GM23248 (cell line): ENCODE data around the gene BMPR1B. TPM values are rescaled to one million over a fixed set of nuclear protein-coding genes. Genes with fewer than 3 reads are reported as not detected.

Experiments
- DNase-seq: peaks from one replicate; pipeline ENCODE4 v3.0.0-alpha.2; 2015
- H2AFZ ChIP-seq: fragments of 200-600 bp; sonication (generic); 2 replicates; pipeline ENCODE4 v1.6.1; 2016; ENCODE audit warnings: antibody characterized with exemption
- H3F3A ChIP-seq: fragments of 200-600 bp; sonication (generic); 2 replicates; pipeline ENCODE4 v1.6.1; 2016; ENCODE audit warnings: mild to moderate bottlenecking, antibody characterized with exemption, mixed run types; ENCODE audit not compliant: insufficient read depth
- H3K27ac ChIP-seq: fragments of 200-600 bp; sonication (generic); 2 replicates; pipeline ENCODE4 v1.5.1; 2016; ENCODE audit warnings: mild to moderate bottlenecking
- H3K27me3 ChIP-seq: fragments of 200-600 bp; sonication (generic); replicated peaks from 2 replicates; pipeline ENCODE4 v1.6.1; 2016; ENCODE audit warnings: mild to moderate bottlenecking; ENCODE audit not compliant: insufficient read depth
- H3K36me3 ChIP-seq: fragments of 200-600 bp; sonication (generic); 2 replicates; pipeline ENCODE4 v1.6.1; 2016; ENCODE audit warnings: low read depth, mild to moderate bottlenecking
- H3K4me1 ChIP-seq: fragments of 200-600 bp; sonication (generic); 2 replicates; pipeline ENCODE4 v1.6.1; 2016; ENCODE audit warnings: mild to moderate bottlenecking; ENCODE audit not compliant: insufficient read depth
- H3K4me2 ChIP-seq: fragments of 200-600 bp; sonication (generic); one replicate; pipeline ENCODE4 v1.6.1; 2016; ENCODE audit warnings: mild to moderate bottlenecking; ENCODE audit not compliant: unreplicated experiment
- H3K4me3 ChIP-seq: fragments of 200-600 bp; sonication (generic); 2 replicates; pipeline ENCODE4 v1.5.1; 2016; ENCODE audit warnings: mild to moderate bottlenecking
- H3K79me2 ChIP-seq: fragments of 200-600 bp; sonication (generic); 2 replicates; pipeline ENCODE4 v1.6.1; 2016; ENCODE audit warnings: mild to moderate bottlenecking; ENCODE audit not compliant: insufficient read depth
- H3K9ac ChIP-seq: fragments of 200-600 bp; sonication (generic); 2 replicates; pipeline ENCODE4 v1.6.1; 2016; ENCODE audit warnings: mild to moderate bottlenecking
- H3K9me2 ChIP-seq: fragments of 200-600 bp; sonication (generic); 2 replicates; pipeline ENCODE4 v1.6.1; 2016; ENCODE audit warnings: mixed run types, mild to moderate bottlenecking, moderate library complexity; ENCODE audit not compliant: insufficient read depth
- H3K9me3 ChIP-seq: fragments of 200-600 bp; sonication (generic); one replicate; pipeline ENCODE4 v1.6.1; 2017; ENCODE audit warnings: low read depth
- H4K20me1 ChIP-seq: fragments of 200-600 bp; sonication (generic); 2 replicates; pipeline ENCODE4 v1.6.0; 2016; ENCODE audit not compliant: insufficient read depth
- EZH2 ChIP-seq: fragments of 200-600 bp; sonication (generic); IDR thresholded peaks from 2 replicates; pipeline ENCODE4 v1.6.1; 2018; ENCODE audit warnings: antibody characterized with exemption, mild to moderate bottlenecking; ENCODE audit not compliant: insufficient read depth, poor library complexity, severe bottlenecking
- EZH2phosphoT487 ChIP-seq: fragments of 200-600 bp; sonication (generic); IDR thresholded peaks from 2 replicates; pipeline ENCODE4 v1.6.1; 2018; ENCODE audit warnings: antibody characterized with exemption, moderate library complexity, mild to moderate bottlenecking, low read depth; ENCODE audit not compliant: insufficient read depth
- WGBS, 2 experiments: methylation state at CpG; one replicate each; pipeline ENCODE4 v1.1.6; 2015 to 2017; ENCODE audit warnings: low lambda C conversion rate in 2 of 2, low coverage in 1 of 2; ENCODE audit errors: missing lambda C conversion rate in 2 of 2; 5-methylcytosine and 5-hydroxymethylcytosine counted together
- in situ Hi-C: fragments of 300-500 bp; cut with MboI; formaldehyde crosslinking; loops from 2 replicates; pipeline ENCODE4 v1.15.0; 2020
- polyA plus RNA-seq: library from polyadenylated mRNA; unstranded; fragments of >200 nt; fragmentation: Nextera tagmentation; extraction: Ambion mirVana; gene quantifications from 2 replicates; pipeline ENCODE4 v1.2.1, GENCODE V29; 2016
- total RNA-seq: library from RNA; depleted of rRNA; stranded (reverse); fragments of >200 nt; shearing (Covaris generic); gene quantifications from 2 replicates; pipeline ENCODE4 v1.2.3, GENCODE V29; 2014

The BMPR1B gene
- total and polyA plus RNA-seq, 2 experiments from 2014 or later = 0.60 to 0.76 TPM

DNA sequence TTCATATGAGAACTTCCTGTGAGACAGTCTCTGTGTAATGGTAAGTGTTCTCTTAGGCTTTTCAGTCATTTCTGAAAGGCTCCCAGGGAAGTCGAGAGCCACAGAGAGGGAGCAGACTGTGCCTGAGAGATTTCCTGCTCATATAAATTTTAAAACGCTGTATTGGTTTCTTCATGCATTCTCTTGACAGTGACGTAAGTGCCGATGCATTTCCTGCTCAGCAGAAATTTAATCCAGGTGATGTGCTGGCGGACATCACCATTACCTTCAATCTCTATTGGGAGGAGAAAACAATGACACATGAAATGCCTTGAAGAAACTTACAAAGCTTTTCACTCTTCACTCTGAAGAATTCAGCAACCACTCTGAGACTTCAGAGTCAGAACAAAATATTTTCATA lies 383.6 kb downstream of the BMPR1B start:
- Histone ChIP-seq H4K20me1 (no peaks in the 10 kb centered on the region), H3K4me3 (no peak overlapping the region), H2AFZ (peak overlapping the region; percentile 67), H3K9ac (no peak overlapping the region), H3K4me2 (peak overlapping the region; percentile 38), H3K36me3 (no peaks in the 10 kb centered on the region), H3K9me3 (no peaks in the 10 kb centered on the region), H3F3A (0 out of 2 replicates have a peak, but pooled peaks cover 5% of the 10 kb centered on the region), H3K27me3 (no peaks in the 10 kb centered on the region), H3K27ac (no peak overlapping the region), H3K9me2 (no peaks in the 10 kb centered on the region), H3K4me1 (peaks cover 7% of the 10 kb centered on the region), H3K79me2 (no peaks in the 10 kb centered on the region)
- in situ Hi-C loops = no loop called here
- 1 to 4% methylated on average over 5 of the region's 5 CpGs for WGBS, 2 experiments
- peak; percentile 39 for DNase-seq
- TF ChIP-seq EZH2phosphoT487 (no peak), EZH2 (no peak)

DNA sequence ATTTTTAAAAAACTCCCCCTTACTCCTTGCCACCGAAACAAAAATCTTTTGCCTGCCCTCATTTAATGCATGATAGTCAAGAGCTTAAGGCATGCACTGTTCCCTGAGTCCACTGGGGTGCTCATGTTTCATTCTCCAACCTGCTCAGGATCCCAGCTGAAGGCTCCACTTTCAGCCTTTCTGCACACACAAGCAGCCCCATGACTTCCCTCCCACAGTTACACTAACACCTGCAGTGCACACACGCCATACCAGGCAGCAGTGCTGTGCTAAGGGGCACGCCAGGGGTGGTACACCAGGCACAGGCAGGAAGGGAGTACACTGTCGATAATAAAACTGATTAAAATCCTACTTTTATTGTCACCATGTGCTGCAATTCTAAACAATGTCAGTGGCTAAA lies 385.2 kb downstream of the BMPR1B start:
- Histone ChIP-seq H3K9me3 (no peaks in the 10 kb centered on the region), H3K36me3 (no peaks in the 10 kb centered on the region), H3K79me2 (no peaks in the 10 kb centered on the region), H4K20me1 (no peaks in the 10 kb centered on the region), H3F3A (0 out of 2 replicates have a peak, but pooled peaks cover 5% of the 10 kb centered on the region), H3K9me2 (no peaks in the 10 kb centered on the region), H3K27me3 (no peaks in the 10 kb centered on the region), H3K4me1 (peaks cover 7% of the 10 kb centered on the region), H3K4me2 (no peak overlapping the region), H3K9ac (no peak overlapping the region), H2AFZ (no peak overlapping the region), H3K27ac (no peak overlapping the region), H3K4me3 (no peak overlapping the region)
- TF ChIP-seq EZH2 (no peak), EZH2phosphoT487 (no peak)
- in situ Hi-C loops = no loop called here
- no peak for DNase-seq
- 81 to 83% methylated on average over 4 of the region's 4 CpGs for WGBS, 2 experiments

- peaks cover 5% of the 10 kb centered on the region; the same call in 1 of the 2 replicates for H3K4me1 ChIP-seq
- TF ChIP-seq EZH2 (no peak), EZH2phosphoT487 (no peak)
- H4K20me1 ChIP-seq = no peaks in the 10 kb centered on the region
- in situ Hi-C loops = loop anchor here (25.0 kb wide), 1 partner anchor 686 kb away; the partner anchor contains the start of gene PDHA2
- no peak overlapping the region for H3K4me2 ChIP-seq
- H3K9me3 ChIP-seq = no peaks in the 10 kb centered on the region
- no peak for DNase-seq
- H3K9ac ChIP-seq = no peak overlapping the region
- H3K36me3 ChIP-seq = no peaks in the 10 kb centered on the region
- no peak overlapping the region for H3K27ac ChIP-seq
- peaks cover under 1% of the 10 kb centered on the region; the same call in 1 of the 2 replicates for H3F3A ChIP-seq
- H3K9me2 ChIP-seq = no peaks in the 10 kb centered on the region
- H2AFZ ChIP-seq = no peak overlapping the region
- no peaks in the 10 kb centered on the region for H3K79me2 ChIP-seq
- H3K27me3 ChIP-seq = no peaks in the 10 kb centered on the region
- H3K4me3 ChIP-seq = no peak overlapping the region
- 84 to 91% methylated on average over 3 of the region's 3 CpGs for WGBS, 2 experiments
These were observed 393.5 kb downstream of the BMPR1B start for GRCh38 chr4:95151255-95151654.

- peaks cover 5% of the 10 kb centered on the region; the same call in 1 of the 2 replicates for H3K4me1 ChIP-seq
- peak; percentile 26 for DNase-seq
- H3K9me3 ChIP-seq = no peaks in the 10 kb centered on the region
- no peak overlapping the region for H2AFZ ChIP-seq
- no peaks in the 10 kb centered on the region for H3K36me3 ChIP-seq
- no peak overlapping the region for H3K27ac ChIP-seq
- no peak overlapping the region for H3K4me2 ChIP-seq
- H4K20me1 ChIP-seq = no peaks in the 10 kb centered on the region
- in situ Hi-C loops = loop anchor here (25.0 kb wide), 1 partner anchor 684 kb away; the partner anchor contains the start of gene PDHA2
- WGBS, 2 experiments = 60% methylated on average over 5 of the region's 5 CpGs
- no peak overlapping the region for H3K4me3 ChIP-seq
- TF ChIP-seq EZH2 (no peak), EZH2phosphoT487 (no peak)
- H3K79me2 ChIP-seq = no peaks in the 10 kb centered on the region
- no peaks in the 10 kb centered on the region for H3K9me2 ChIP-seq
- H3K9ac ChIP-seq = no peak overlapping the region
- H3F3A ChIP-seq = peaks cover 5% of the 10 kb centered on the region; the same call in 1 of the 2 replicates
- no peaks in the 10 kb centered on the region for H3K27me3 ChIP-seq
These were observed 395.4 kb downstream of the BMPR1B start for GRCh38 chr4:95153182-95153581.
